K562 (cell line): Measurements from ENCODE around the gene SLC66A2. TPM values are rescaled to one million over a fixed set of nuclear protein-coding genes. Genes with fewer than 3 reads are reported as not detected.

Experiments used
- ATAC-seq: fragments of 200-7000 bp; cut with Tn5 transposase; 3 replicates; pipeline ENCODE4 v1.9.1; 2020; ENCODE audit warnings: moderate library complexity
- BruUV-seq: library from RNA; stranded (reverse); fragments of 400-500 nt; replicated peaks from 2 replicates; lab custom pipeline; 2021; lab: Mats Ljungman, UMichigan
- CTCF ChIA-PET: fragments of 300-600 bp; formaldehyde crosslinking; extraction: SDS; loops from one replicate; lab custom pipeline; 2021; ENCODE audit warnings: low intra/inter-chr PET ratio; lab: Yijun Ruan, JAX
- POLR2A ChIA-PET: fragments of 300-600, 350-650 bp; sonication (Branson Sonifier 250); formaldehyde crosslinking; extraction: SDS; loops from one replicate; lab custom pipeline; 2021; ENCODE audit warnings: antibody characterized with exemption, inconsistent platforms; lab: Yijun Ruan, JAX
- DNase-seq, 4 experiments: peaks; one replicate each; pipeline versions ENCODE4 v3.0.0 to v3.0.0-alpha.2; 2011 to 2018; ENCODE audit warnings: low spot score in 3 of 4, mixed read lengths in 3 of 4; ENCODE audit errors: extremely low read depth in 1 of 4
- FAIRE-seq: peaks from 2 replicates; lab custom pipeline; 2011; peaks lifted over from hg19 to GRCh38; lab: Jason Lieb, UNC
- H2AFZ ChIP-seq: 2 replicates; pipeline ENCODE4 v1.6.0; 2011; ENCODE audit warnings: low read depth, low read length, control low read depth, inconsistent platforms
- H3K27ac ChIP-seq: fragments of 200-600 bp; 3 replicates; pipeline ENCODE4 v1.8.0; 2011; ENCODE audit warnings: low read depth, mild to moderate bottlenecking, control low read depth, inconsistent platforms, low read length, moderate library complexity, mixed read lengths; ENCODE audit errors: extremely low read depth
- H3K27me3 ChIP-seq, 2 experiments: fragments of 300-600 bp in 1 of 2; 2 replicates in 1 of 2; 3 replicates in 1 of 2; pipeline versions ENCODE4 v1.6.0 to v1.8.0; 2011; ENCODE audit warnings: inconsistent platforms in 2 of 2, low read length in 2 of 2, mild to moderate bottlenecking in 1 of 2, mixed read lengths in 1 of 2, moderate library complexity in 1 of 2; ENCODE audit not compliant: control insufficient read depth in 2 of 2, insufficient read depth in 2 of 2
- H3K36me3 ChIP-seq: fragments of 300-600 bp; 3 replicates; pipeline ENCODE4 v1.8.0; 2011; ENCODE audit warnings: mild to moderate bottlenecking, low read length, inconsistent platforms; ENCODE audit not compliant: control insufficient read depth, insufficient read depth
- H3K4me1 ChIP-seq, 2 experiments: fragments of 200-600 bp in 1 of 2; replicated peaks in 1 of 2; 2 replicates in 1 of 2; 3 replicates in 1 of 2; pipeline versions ENCODE4 v1.5.1 to v1.8.0; 2011; ENCODE audit warnings: inconsistent platforms in 2 of 2, low read length in 2 of 2, mild to moderate bottlenecking in 1 of 2, mixed read lengths in 1 of 2, moderate library complexity in 1 of 2; ENCODE audit not compliant: control insufficient read depth in 2 of 2, insufficient read depth in 2 of 2
- H3K4me2 ChIP-seq: 2 replicates; pipeline ENCODE4 v1.6.1; 2011; ENCODE audit warnings: low read length, control low read depth, inconsistent platforms, mixed read lengths; ENCODE audit not compliant: insufficient read depth
- H3K4me3 ChIP-seq: fragments of 200-600 bp; sonication (generic), shearing (Covaris generic); 2 replicates; pipeline ENCODE4 v1.5.1; 2016; ENCODE audit warnings: control low read depth, inconsistent platforms
- H3K79me2 ChIP-seq: fragments of 200-600 bp; 3 replicates; pipeline ENCODE4 v1.8.0; 2011; ENCODE audit warnings: low read length, inconsistent platforms; ENCODE audit not compliant: control insufficient read depth, insufficient read depth
- H3K9ac ChIP-seq, 2 experiments: 2 replicates each; pipeline versions ENCODE4 v1.6.0 to v1.6.1; 2011; ENCODE audit warnings: low read depth in 2 of 2, low read length in 2 of 2, control low read depth in 1 of 2, inconsistent platforms in 1 of 2, mild to moderate bottlenecking in 1 of 2, mixed read lengths in 1 of 2; ENCODE audit not compliant: insufficient read depth in 1 of 2
- H3K9me1 ChIP-seq: one replicate; pipeline ENCODE4 v1.6.0; 2011; ENCODE audit warnings: inconsistent platforms, mild to moderate bottlenecking, low read length, moderate library complexity; ENCODE audit not compliant: control insufficient read depth, insufficient read depth
- H3K9me3 ChIP-seq: replicated peaks from 2 replicates; pipeline ENCODE4 v1.5.1; 2011; ENCODE audit warnings: low read depth, low read length, inconsistent platforms; ENCODE audit not compliant: control insufficient read depth, insufficient read depth
- H4K20me1 ChIP-seq: replicated peaks from 2 replicates; pipeline ENCODE4 v1.6.1; 2011; ENCODE audit warnings: low read length, inconsistent platforms, mixed read lengths; ENCODE audit not compliant: control insufficient read depth, insufficient read depth
- CXXC5 ChIP-seq: fragments of 250-450 bp; sonication (Bioruptor Pico); IDR thresholded peaks from 2 replicates; pipeline ENCODE4 v1.8.0; 2022; ENCODE audit warnings: inconsistent platforms, mild to moderate bottlenecking, moderate library complexity
- ELK3 ChIP-seq: fragments of 450-650 bp; formaldehyde crosslinking; IDR thresholded peaks from 2 replicates; pipeline ENCODE4 v1.4.0; 2020; ENCODE audit warnings: mild to moderate bottlenecking
- ETS1 ChIP-seq: conservative IDR thresholded peaks from 2 replicates; pipeline ENCODE4 v1.6.1; 2011; ENCODE audit warnings: low read depth, mild to moderate bottlenecking, low read length; ENCODE audit not compliant: control insufficient read depth
- HNRNPLL ChIP-seq: fragments of 200-400 bp; formaldehyde crosslinking; IDR thresholded peaks from 2 replicates; pipeline ENCODE4 v1.6.1; 2017; ENCODE audit warnings: low read length, low read depth, mild to moderate bottlenecking; ENCODE audit not compliant: poor library complexity, severe bottlenecking
- IRF2 ChIP-seq: sonication (generic); formaldehyde crosslinking; IDR thresholded peaks from 2 replicates; pipeline ENCODE4 v1.8.1; 2022; ENCODE audit warnings: mild to moderate bottlenecking, missing genetic modification reagents
- KLF13 ChIP-seq: fragments of 450-650 bp; IDR thresholded peaks from 2 replicates; pipeline ENCODE4 v1.6.1; 2016; ENCODE audit warnings: missing genetic modification characterization, low read depth, mild to moderate bottlenecking, missing compliant biosample characterization, moderate library complexity, borderline replicate concordance
- MYNN ChIP-seq, 2 experiments: sonication (generic); formaldehyde crosslinking in 1 of 2; IDR thresholded peaks; 2 replicates each; pipeline versions ENCODE4 v1.5.0 to v1.6.1; 2016 to 2020; ENCODE audit warnings: antibody characterized with exemption in 1 of 2, missing genetic modification reagents in 1 of 2
- TEAD4 ChIP-seq, 2 experiments: sonication (generic) in 1 of 2; formaldehyde crosslinking in 1 of 2; IDR thresholded peaks; 2 replicates each; pipeline versions ENCODE4 v1.6.1 to v1.8.0; 2012 to 2022; ENCODE audit warnings: borderline replicate concordance in 1 of 2, inconsistent platforms in 1 of 2, low read length in 1 of 2, mild to moderate bottlenecking in 1 of 2, missing genetic modification reagents in 1 of 2
- TRIM25 ChIP-seq: fragments of 450-650 bp; IDR thresholded peaks from 2 replicates; pipeline ENCODE4 v1.7.0; 2016; ENCODE audit warnings: borderline replicate concordance
- ZNF311 ChIP-seq: fragments of 250-450 bp; sonication (Bioruptor Pico); IDR thresholded peaks from 2 replicates; pipeline ENCODE4 v1.4.0; 2020; ENCODE audit warnings: mild to moderate bottlenecking, moderate library complexity
- WGBS: fragments of 100-300 bp; shearing (Covaris generic); methylation state at CpG from one replicate; pipeline ENCODE4 v1.1.6; 2016; ENCODE audit warnings: low coverage, mixed read lengths; ENCODE audit not compliant: insufficient coverage; ENCODE audit errors: missing lambda C conversion rate; 5-methylcytosine and 5-hydroxymethylcytosine counted together
- in situ Hi-C: fragments of 300-500 bp; cut with MboI; formaldehyde crosslinking; loops from 4 replicates; pipeline ENCODE4 v1.15.0; 2018; ENCODE audit warnings: inconsistent platforms, mixed read lengths
- intact Hi-C: fragments of 100-400 bp; cut with micrococcal nuclease; formaldehyde crosslinking; loops from 2 replicates; pipeline ENCODE4 v1.14.2; 2022
- polyA plus RNA-seq, 8 experiments: library from polyadenylated mRNA; depleted of rRNA in 4 of 8; stranded (reverse) in 5 of 8; unstranded in 3 of 8; fragments of >200 nt; fragmentation: Nextera tagmentation in 2 of 8; fragmentation: Illumina TruSeq in 1 of 8; extraction: Ambion mirVana in 2 of 8; extraction: Trizol in 1 of 8; gene quantifications; 2 replicates each; pipeline versions ENCODE4 v1.2.1 to v1.2.3, GENCODE V29; 2011 to 2014; ENCODE audit warnings: inconsistent platforms in 1 of 8, missing spikeins in 1 of 8
- total RNA-seq, 7 experiments: library from RNA; depleted of rRNA in 6 of 7; stranded (reverse); fragments of >200 nt in 6 of 7; fragmentation: Illumina TruSeq in 2 of 7; extraction: Trizol in 2 of 7; gene quantifications; 2 replicates each; pipeline versions ENCODE4 v1.2.1 to v1.2.3, GENCODE V29; 2011 to 2021; ENCODE audit warnings: low replicate concordance in 1 of 7
- TF ChIP-seq, protein P1 (sequence below): IDR thresholded peaks from 2 replicates; pipeline ENCODE4 v1.6.1; 2014; ENCODE audit warnings: antibody characterized with exemption

The SLC66A2 gene
- total and polyA plus RNA-seq, 9 of the 15 experiments (the other 6 are each of a cell fraction or from before 2014, with no cell fraction given), result 0.25 to 17.5 (median 5.6) TPM

DNA sequence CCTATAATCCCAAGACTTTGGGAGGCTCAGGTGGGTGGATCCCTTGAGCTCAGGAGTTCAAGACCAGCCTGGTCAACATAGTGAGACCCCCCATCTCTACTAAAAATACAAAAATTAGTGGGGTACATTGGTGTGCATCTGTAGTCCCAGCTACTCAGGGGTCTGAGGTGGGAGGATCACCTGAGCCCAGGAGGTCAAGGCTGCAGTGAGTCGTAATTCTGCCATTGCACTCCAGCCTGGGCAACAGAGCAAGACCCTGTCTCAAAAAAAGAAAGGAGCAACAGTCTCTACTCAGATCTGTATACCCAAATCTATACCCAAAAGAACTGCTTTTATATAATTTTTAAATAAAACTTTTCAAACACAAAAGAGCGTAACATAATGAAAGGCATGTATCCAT lies 7.5 kb upstream of the SLC66A2 start:
- DNase-seq, result no peak
- FAIRE-seq, result no peak
- Histone ChIP-seq H3K9ac (no peak overlapping the region), H3K27ac (no peak overlapping the region), H3K79me2 (no peaks in the 10 kb centered on the region), H2AFZ (no peak overlapping the region), H3K4me3 (no peak overlapping the region), H3K27me3 (no peaks in the 10 kb centered on the region), H3K9me3 (no peaks in the 10 kb centered on the region), H3K4me1 (peaks cover 17 to 23% of the 10 kb centered on the region in 2 experiments; a peak in 4 of 5 replicates), H4K20me1 (no peaks in the 10 kb centered on the region), H3K36me3 (no peaks in the 10 kb centered on the region), H3K9me1 (no peaks in the 10 kb centered on the region), H3K4me2 (no peak overlapping the region)
- ATAC-seq, result no peak
- intact Hi-C loops, result no loop called here
- no peak for TF ChIP-seq TRIM25
- TF ChIP-seq, protein P1, sequence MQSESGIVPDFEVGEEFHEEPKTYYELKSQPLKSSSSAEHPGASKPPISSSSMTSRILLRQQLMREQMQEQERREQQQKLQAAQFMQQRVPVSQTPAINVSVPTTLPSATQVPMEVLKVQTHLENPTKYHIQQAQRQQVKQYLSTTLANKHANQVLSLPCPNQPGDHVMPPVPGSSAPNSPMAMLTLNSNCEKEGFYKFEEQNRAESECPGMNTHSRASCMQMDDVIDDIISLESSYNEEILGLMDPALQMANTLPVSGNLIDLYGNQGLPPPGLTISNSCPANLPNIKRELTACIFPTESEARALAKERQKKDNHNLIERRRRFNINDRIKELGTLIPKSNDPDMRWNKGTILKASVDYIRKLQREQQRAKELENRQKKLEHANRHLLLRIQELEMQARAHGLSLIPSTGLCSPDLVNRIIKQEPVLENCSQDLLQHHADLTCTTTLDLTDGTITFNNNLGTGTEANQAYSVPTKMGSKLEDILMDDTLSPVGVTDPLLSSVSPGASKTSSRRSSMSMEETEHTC, result no peak
- TF ChIP-seq MYNN (IDR thresholded peaks at IDR 0.05), result no peak
- TF ChIP-seq MYNN (CRISPR knock-in tag; IDR thresholded peaks at IDR 0.05), result no peak
- TF ChIP-seq IRF2, result no peak
- TF ChIP-seq CXXC5 (CRISPR knock-in tag), result no peak
- no peak for TF ChIP-seq ELK3 (CRISPR knock-in tag)
- no peak for TF ChIP-seq TEAD4 (IDR thresholded peaks at IDR 0.05; ENCODE audit: low read length)
- no peak for TF ChIP-seq TEAD4 (CRISPR knock-in tag; IDR thresholded peaks at IDR 0.05; ENCODE audit: borderline replicate concordance)
- TF ChIP-seq HNRNPLL, result no peak
- TF ChIP-seq KLF13 (tag), result no peak
- TF ChIP-seq ZNF311 (CRISPR knock-in tag), result no peak
- no peak for TF ChIP-seq ETS1
- CTCF ChIA-PET, result no interaction called here
- no TSS peak for BruUV-seq
- in situ Hi-C loops, result no loop called here
- POLR2A ChIA-PET, result interaction anchor here (0.8 kb wide), 1 partner anchor 17 kb away, joined by 3 read pairs; no protein-coding TSS in a partner anchor
- WGBS, result 100% methylated on average over 2 of the region's 2 CpGs
